ENCODE results near the gene SDCCAG8.

Gene SDCCAG8

GRCh38 chr1:243481101-243481500, 225.3 kb downstream of the SDCCAG8 start:
- no peak for DNase-seq (ENCODE audit: low spot score)
- no peak for FAIRE-seq

- DNase-seq (ENCODE audit: low spot score) (peak; percentile 50), FAIRE-seq (no peak)
These were observed 226.5 kb downstream of the SDCCAG8 start for GRCh38 chr1:243482141-243483022.

GRCh38 chr1:243483071-243483771, 227.4 kb downstream of the SDCCAG8 start:
- no peak for FAIRE-seq
- no peak for DNase-seq (ENCODE audit: low spot score)

GRCh38 chr1:243483952-243484351, 228.1 kb downstream of the SDCCAG8 start:
- FAIRE-seq: no peak

GRCh38 chr1:243487036-243487648, 231.3 kb downstream of the SDCCAG8 start:
- FAIRE-seq (no peak), DNase-seq (ENCODE audit: low spot score) (no peak)

More at GRCh38 chr1:243483952-243484351, 228.1 kb downstream of the SDCCAG8 start:
- DNase-seq (ENCODE audit: low spot score): no peak

- FAIRE-seq (no peak), DNase-seq (ENCODE audit: low spot score) (no peak)
These were observed 231.9 kb downstream of the SDCCAG8 start for GRCh38 chr1:243487649-243488227.

GRCh38 chr1:243488459-243489157, 232.8 kb downstream of the SDCCAG8 start:
- DNase-seq (ENCODE audit: low spot score) (no peak), FAIRE-seq (no peak)

GRCh38 chr1:243489158-243489527, 233.3 kb downstream of the SDCCAG8 start:
- no peak for FAIRE-seq
- DNase-seq (ENCODE audit: low spot score): no peak

- DNase-seq (ENCODE audit: low spot score): no peak
- no peak for FAIRE-seq
These were observed 234.1 kb downstream of the SDCCAG8 start for GRCh38 chr1:243489681-243490546.

GRCh38 chr1:243490748-243491686, 235.2 kb downstream of the SDCCAG8 start:
- DNase-seq (ENCODE audit: low spot score): no peak

GRCh38 chr1:243493156-243494129, 237.6 kb downstream of the SDCCAG8 start:
- FAIRE-seq (no peak), DNase-seq (ENCODE audit: low spot score) (no peak)

More at GRCh38 chr1:243490748-243491686, 235.2 kb downstream of the SDCCAG8 start:
- FAIRE-seq: no peak

- DNase-seq (ENCODE audit: low spot score): no peak
- FAIRE-seq: no peak
These were observed 239.0 kb downstream of the SDCCAG8 start for GRCh38 chr1:243494741-243495431.

GRCh38 chr1:243495442-243496186, 239.8 kb downstream of the SDCCAG8 start:
- no peak for DNase-seq (ENCODE audit: low spot score)
- no peak for FAIRE-seq

- FAIRE-seq: no peak
These were observed 240.4 kb downstream of the SDCCAG8 start for GRCh38 chr1:243496187-243496646.

GRCh38 chr1:243496806-243497205, 241.0 kb downstream of the SDCCAG8 start:
- DNase-seq (ENCODE audit: low spot score): no peak
- FAIRE-seq: no peak

More at GRCh38 chr1:243496187-243496646, 240.4 kb downstream of the SDCCAG8 start:
- no peak for DNase-seq (ENCODE audit: low spot score)

GRCh38 chr1:243497939-243498681, 242.3 kb downstream of the SDCCAG8 start:
- no peak for DNase-seq (ENCODE audit: low spot score)
- FAIRE-seq: no peak
